ENCODE data around the gene WFDC1.

Gene WFDC1

DNA sequence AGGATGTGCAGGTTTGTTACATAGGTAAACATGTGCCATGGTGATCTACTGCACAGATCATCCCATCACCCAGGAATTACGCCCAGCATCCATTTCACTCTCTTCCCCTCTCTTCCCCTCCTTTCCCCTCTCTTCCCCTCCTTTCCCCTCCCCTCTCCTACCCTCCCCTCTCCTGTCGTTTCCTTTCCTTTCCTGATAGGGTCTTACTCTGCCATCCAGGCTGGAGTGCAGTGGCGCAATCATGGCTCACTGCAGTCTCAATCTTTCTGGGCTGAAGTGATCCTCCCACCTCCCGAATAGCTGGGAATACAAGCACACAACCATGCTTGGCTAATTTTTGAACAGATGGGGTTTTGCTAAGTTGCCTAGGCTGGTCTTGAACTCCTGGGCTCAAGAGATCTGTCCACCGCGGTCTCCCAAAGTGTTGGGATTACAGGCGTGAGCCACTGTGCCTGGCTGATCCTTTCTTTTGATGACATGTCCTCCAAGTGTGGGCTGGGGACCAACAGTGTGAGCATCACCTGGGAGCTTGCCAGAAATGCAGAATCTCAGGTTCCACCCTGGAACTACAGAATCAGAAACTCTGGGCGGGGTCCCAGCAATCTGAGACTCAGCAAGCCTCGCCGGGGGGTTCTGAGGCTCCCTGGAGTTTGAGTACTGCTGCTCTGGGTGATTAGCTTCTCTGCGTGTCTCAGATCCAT, 84.5 kb downstream of the WFDC1 start:
- no peaks in the 10 kb centered on the region for H3K27me3 ChIP-seq (ENCODE audit: control insufficient read depth, insufficient read depth, low read length)
- no peak overlapping the region for H3K9ac ChIP-seq (ENCODE audit: low read length)
- H3K4me3 ChIP-seq (ENCODE audit: low read length), result no peak overlapping the region
- peaks cover 5% of the 10 kb centered on the region for H3K4me1 ChIP-seq (ENCODE audit: control insufficient read depth, insufficient read depth, low read length)
- H3K9me3 ChIP-seq (ENCODE audit: control insufficient read depth, low read length), result no peaks in the 10 kb centered on the region
- H3K36me3 ChIP-seq (ENCODE audit: control insufficient read depth, insufficient read depth, low read length), result no peaks in the 10 kb centered on the region
